Mucosa of rectum (tissue), 2 donors: ENCODE data around the gene NPR2.

Source experiments
- H3K27ac ChIP-seq, 2 donors: one replicate each; pipeline ENCODE4 v1.7.0; 2013; ENCODE audit warnings: inconsistent platforms in 2 of 2, low read depth in 2 of 2, low read length in 2 of 2
- H3K27me3 ChIP-seq, 2 donors: one replicate each; pipeline ENCODE4 v1.7.0; 2013; ENCODE audit warnings: low read length in 2 of 2; ENCODE audit not compliant: control insufficient read depth in 2 of 2, insufficient read depth in 2 of 2
- H3K36me3 ChIP-seq, 2 donors: one replicate each; pipeline ENCODE4 v1.7.0; 2013; ENCODE audit warnings: low read length in 2 of 2; ENCODE audit not compliant: control insufficient read depth in 2 of 2, insufficient read depth in 2 of 2
- H3K4me1 ChIP-seq, 2 donors: one replicate each; pipeline ENCODE4 v1.7.0; 2013; ENCODE audit warnings: low read length in 2 of 2, mild to moderate bottlenecking in 1 of 2; ENCODE audit not compliant: control insufficient read depth in 2 of 2, insufficient read depth in 2 of 2
- H3K4me3 ChIP-seq, 2 donors: one replicate each; pipeline ENCODE4 v1.7.0; 2013; ENCODE audit warnings: low read length in 2 of 2
- H3K9ac ChIP-seq, 2 donors: one replicate each; pipeline ENCODE4 v1.7.0; 2013; ENCODE audit warnings: low read length in 2 of 2, low read depth in 1 of 2, mild to moderate bottlenecking in 1 of 2
- H3K9me3 ChIP-seq, 2 donors: one replicate each; pipeline ENCODE4 v1.7.0; 2013; ENCODE audit warnings: low read length in 2 of 2; ENCODE audit not compliant: control insufficient read depth in 2 of 2
- donor health status: healthy.
- donor health status: Normal muscosa, but diverticular disease.

NPR2 gene

DNA sequence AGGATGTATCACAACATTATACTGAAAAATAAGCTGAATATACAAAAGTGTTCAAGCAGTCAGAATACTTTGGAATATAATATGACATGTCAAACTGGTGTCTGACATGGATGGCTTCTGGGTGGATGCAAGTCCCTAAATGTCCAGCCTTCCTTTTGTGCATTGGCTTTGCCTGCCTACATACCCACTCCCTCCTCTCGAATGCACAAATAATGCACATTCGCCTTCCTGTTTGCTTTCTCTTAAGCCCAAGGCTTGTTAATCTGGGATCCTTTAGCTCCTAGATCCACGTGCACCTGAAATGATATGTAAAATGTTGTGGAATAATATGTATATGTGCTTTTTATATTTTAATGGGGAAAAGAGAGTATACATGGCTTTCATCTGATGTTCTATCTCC, 12.9 kb upstream of the NPR2 start:
- H3K36me3 ChIP-seq = peaks cover 0 to 3% of the 10 kb centered on the region in 2 donors
- H3K9me3 ChIP-seq = no peaks in the 10 kb centered on the region
- no peak overlapping the region for H3K27ac ChIP-seq
- no peak overlapping the region for H3K4me3 ChIP-seq
- H3K9ac ChIP-seq = no peak overlapping the region
- no peaks in the 10 kb centered on the region for H3K27me3 ChIP-seq
- no peaks in the 10 kb centered on the region for H3K4me1 ChIP-seq

DNA sequence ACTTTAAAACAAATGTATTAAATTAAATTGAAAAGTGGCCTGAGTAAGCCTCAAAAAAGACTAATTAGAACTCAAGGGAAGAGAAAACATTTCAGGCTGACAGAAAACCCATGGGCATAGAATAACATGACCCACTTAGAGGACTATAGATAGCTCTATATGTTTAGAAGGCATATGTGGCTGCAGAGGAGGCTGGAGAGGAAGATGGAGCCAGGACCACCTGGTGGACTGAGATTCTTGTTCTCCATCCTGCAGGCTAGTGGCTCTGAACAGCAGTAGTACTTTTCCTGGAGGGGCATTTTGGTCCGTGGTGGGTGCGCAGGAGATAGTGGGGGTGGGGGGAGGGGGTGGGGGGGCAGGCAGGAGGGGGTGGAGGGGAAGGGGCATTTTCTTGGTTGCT, 10.3 kb upstream of the NPR2 start:
- no peak overlapping the region for H3K4me3 ChIP-seq
- no peaks in the 10 kb centered on the region for H3K4me1 ChIP-seq
- H3K9ac ChIP-seq = no peak overlapping the region
- no peaks in the 10 kb centered on the region for H3K27me3 ChIP-seq
- peaks cover 0 to 6% of the 10 kb centered on the region in 2 donors for H3K36me3 ChIP-seq
- H3K9me3 ChIP-seq = no peaks in the 10 kb centered on the region
- no peak overlapping the region for H3K27ac ChIP-seq

DNA sequence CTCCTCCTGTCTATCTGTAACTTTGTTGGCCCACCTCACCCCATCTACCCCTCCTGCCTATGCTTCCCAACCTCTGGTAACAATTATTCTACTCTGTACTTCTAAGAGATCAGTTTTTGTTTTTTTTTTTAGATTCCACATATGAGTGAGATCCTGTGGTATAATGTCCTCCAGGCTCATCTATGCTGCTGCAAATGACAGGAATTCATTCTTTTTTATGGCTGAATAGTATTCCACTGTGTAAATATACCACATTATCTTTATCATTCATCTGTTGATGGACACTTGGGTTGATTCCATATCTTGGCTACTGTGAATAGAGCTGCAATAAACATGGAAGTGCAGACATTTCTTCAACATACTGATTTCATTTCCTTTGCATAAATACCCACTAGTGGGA, 8.0 kb upstream of the NPR2 start:
- H3K4me3 ChIP-seq = no peak overlapping the region
- no peaks in the 10 kb centered on the region for H3K9me3 ChIP-seq
- H3K27ac ChIP-seq = no peak overlapping the region
- peaks cover 0 to 6% of the 10 kb centered on the region in 2 donors for H3K36me3 ChIP-seq
- no peak overlapping the region for H3K9ac ChIP-seq
- no peaks in the 10 kb centered on the region for H3K4me1 ChIP-seq
- no peaks in the 10 kb centered on the region for H3K27me3 ChIP-seq

DNA sequence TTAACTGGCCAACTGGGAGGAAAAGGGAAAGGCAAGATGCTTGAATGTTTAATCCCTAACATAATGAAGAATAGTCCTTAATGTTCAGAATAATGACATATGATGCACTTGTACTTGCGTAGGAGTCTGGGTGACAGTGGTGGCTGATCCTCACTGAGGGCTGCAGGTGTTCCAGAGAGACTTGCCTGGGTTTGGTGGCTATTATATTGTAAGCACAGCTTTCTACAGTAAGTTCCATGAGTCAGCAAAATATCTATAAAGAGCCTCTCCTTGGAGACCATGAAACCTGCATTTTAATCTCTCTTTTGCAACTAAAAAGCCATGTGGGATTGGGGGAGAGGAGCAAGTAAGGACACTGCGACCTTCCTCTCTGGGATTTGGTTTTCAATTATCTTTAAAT, 1.9 kb upstream of the NPR2 start:
- H3K27ac ChIP-seq = no peak overlapping the region
- no peaks in the 10 kb centered on the region for H3K9me3 ChIP-seq
- H3K27me3 ChIP-seq = no peaks in the 10 kb centered on the region
- peaks cover 3 to 7% of the 10 kb centered on the region in 2 donors for H3K36me3 ChIP-seq
- peaks cover 6 to 10% of the 10 kb centered on the region in 2 donors for H3K4me1 ChIP-seq
- no peak overlapping the region for H3K4me3 ChIP-seq
- no peak overlapping the region for H3K9ac ChIP-seq

DNA sequence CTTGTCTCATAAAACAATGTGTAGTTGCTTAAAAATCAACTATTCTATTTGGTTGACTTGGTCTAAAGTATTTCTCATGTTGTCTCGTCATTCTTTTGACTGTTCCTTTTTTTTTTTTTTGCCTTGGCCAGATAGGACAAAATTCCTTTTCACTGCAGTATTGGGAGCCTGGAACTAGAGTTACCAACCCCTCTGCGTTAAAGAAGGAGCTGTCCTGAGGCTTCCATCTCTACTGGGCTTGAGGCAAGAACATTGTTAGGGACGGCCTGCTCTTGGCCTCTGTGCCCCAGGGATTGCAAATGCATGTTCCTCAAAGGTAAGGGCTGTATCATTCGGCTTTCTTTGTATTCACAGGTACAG, 1.4 kb upstream of the NPR2 start:
- Histone ChIP-seq H3K27me3 (no peaks in the 10 kb centered on the region), H3K9me3 (no peaks in the 10 kb centered on the region), H3K4me1 (peaks cover 6 to 10% of the 10 kb centered on the region in 2 donors), H3K27ac (no peak overlapping the region), H3K4me3 (no peak overlapping the region), H3K9ac (no peak overlapping the region), H3K36me3 (peaks cover 3 to 7% of the 10 kb centered on the region in 2 donors)

DNA sequence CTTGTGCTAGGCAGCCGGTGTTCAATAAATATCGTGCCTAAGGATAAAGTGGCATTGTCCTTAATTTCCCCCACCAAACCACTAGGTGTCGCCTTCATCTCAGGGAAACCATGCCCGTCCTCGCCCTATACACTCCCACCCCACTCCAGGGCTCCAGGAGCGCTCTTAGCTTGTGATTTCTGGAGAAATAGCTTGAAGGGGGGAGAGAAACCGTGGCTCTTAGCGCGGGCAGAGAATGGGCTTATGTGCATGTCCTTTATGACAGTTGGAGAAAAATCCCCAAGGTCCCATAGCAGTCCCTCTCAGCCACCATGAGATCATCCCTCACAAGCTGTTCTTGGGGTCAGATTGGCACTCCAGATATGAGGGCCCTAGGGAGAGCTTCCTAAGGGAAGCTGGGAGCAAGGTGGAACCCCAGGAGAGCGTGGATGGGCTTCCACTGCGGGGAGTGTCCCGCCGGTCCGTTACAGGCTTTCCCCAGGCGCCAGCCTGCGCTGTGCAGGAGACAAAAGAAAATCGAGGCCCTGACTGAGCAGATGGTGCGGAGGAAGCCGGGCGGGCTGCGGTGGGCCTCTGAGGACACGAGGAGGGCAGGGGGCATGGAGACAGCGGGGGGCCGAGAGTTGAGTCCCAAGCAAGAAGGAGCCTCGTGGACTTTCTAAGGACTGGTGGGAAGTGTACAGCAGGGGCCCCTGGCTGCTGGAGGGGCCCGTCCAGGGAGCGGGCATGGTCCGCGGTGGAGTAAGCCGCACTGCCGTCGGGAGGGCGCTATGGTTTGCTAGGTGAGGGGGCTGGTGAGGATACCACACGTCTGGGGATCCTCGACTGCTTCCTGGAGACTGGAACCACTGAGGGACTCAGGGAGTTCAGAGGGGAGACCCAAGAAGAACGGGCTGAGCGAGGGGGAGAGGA, 750 bp upstream of the NPR2 start:
- Histone ChIP-seq H3K9me3 (no peaks in the 10 kb centered on the region), H3K9ac (no peak overlapping the region), H3K4me1 (peaks cover 6 to 10% of the 10 kb centered on the region in 2 donors), H3K27ac (peak overlapping the region in 1 of 2 donors; percentile 33), H3K27me3 (no peaks in the 10 kb centered on the region), H3K36me3 (peaks cover 3 to 4% of the 10 kb centered on the region in 2 donors), H3K4me3 (no peak overlapping the region)

DNA sequence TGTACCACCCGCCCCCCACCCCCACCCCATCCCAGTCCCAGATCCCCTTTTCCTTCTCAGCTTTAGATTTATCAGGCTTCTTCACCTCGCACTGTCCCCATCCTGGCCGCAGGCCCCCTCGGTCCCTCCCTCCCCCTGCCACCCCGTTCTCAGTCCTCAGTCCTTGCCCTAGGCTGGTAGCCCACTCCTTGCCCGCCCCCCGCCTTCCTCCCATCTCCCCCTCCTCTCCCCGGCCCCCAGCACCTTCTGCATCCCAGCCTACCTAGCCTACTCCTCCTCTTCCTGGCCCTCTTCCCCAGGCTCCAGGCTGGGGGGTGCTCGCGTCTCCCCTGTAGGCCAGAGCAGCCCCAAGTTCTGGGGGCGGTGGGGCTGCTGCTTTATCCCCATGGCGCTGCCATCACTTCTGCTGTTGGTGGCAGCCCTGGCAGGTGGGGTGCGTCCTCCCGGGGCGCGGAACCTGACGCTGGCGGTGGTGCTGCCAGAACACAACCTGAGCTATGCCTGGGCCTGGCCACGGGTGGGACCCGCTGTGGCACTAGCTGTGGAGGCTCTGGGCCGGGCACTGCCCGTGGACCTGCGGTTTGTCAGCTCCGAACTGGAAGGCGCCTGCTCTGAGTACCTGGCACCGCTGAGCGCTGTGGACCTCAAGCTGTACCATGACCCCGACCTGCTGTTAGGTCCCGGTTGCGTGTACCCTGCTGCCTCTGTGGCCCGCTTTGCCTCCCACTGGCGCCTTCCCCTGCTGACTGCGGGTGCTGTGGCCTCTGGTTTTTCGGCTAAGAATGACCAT, 828 bp downstream of the NPR2 start:
- Histone ChIP-seq H3K27ac (no peak overlapping the region), H3K9me3 (no peaks in the 10 kb centered on the region), H3K4me1 (peaks cover 6 to 10% of the 10 kb centered on the region in 2 donors), H3K4me3 (no peak overlapping the region), H3K27me3 (no peaks in the 10 kb centered on the region), H3K36me3 (peaks cover 3 to 4% of the 10 kb centered on the region in 2 donors), H3K9ac (no peak overlapping the region)

DNA sequence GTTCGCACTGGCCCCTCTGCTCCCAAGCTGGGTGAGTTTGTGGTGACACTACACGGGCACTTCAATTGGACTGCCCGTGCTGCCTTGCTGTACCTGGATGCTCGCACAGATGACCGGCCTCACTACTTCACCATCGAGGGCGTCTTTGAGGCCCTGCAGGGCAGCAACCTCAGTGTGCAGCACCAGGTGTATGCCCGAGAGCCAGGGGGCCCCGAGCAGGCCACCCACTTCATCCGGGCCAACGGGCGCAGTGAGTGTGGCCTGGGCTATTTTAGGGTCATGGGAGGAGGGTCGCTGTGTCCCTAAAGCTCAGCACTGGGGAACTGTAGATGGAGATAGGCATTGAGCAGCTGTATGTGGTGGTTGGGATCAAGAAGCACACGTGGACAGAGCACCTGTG, 1.4 kb downstream of the NPR2 start:
- peaks cover 6 to 10% of the 10 kb centered on the region in 2 donors for H3K4me1 ChIP-seq

DNA sequence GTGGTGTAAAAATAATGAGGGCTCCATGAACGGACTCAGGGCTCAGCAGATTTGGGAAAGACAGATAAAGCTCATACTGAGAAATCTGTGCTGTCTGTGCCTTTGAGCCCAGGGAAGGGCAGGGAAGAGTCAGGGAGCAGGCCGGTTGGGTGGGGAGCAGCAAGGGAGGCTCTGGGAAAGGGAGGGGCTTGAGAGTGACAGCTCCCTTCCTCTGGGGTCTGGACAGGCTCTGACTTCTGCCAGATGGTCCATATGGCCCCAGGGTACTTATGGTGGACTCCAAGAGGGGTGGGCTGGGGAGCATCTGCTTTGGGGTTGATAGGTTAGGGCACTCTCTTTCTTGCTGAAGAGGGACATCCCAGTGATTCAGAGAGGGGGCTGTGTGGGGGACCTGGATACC, 2.1 kb downstream of the NPR2 start:
- H3K27ac ChIP-seq = no peak overlapping the region
- H3K36me3 ChIP-seq = peaks cover 3 to 4% of the 10 kb centered on the region in 2 donors
- H3K4me1 ChIP-seq = peaks cover 6 to 10% of the 10 kb centered on the region in 2 donors
- H3K27me3 ChIP-seq = no peaks in the 10 kb centered on the region
- H3K9ac ChIP-seq = no peak overlapping the region
- no peaks in the 10 kb centered on the region for H3K9me3 ChIP-seq
- H3K4me3 ChIP-seq = no peak overlapping the region

More for the DNA sequence above, 1.4 kb downstream of the NPR2 start:
- Histone ChIP-seq H3K36me3 (peaks cover 3 to 4% of the 10 kb centered on the region in 2 donors), H3K27me3 (no peaks in the 10 kb centered on the region), H3K9me3 (no peaks in the 10 kb centered on the region), H3K4me3 (no peak overlapping the region), H3K27ac (no peak overlapping the region), H3K9ac (no peak overlapping the region)

DNA sequence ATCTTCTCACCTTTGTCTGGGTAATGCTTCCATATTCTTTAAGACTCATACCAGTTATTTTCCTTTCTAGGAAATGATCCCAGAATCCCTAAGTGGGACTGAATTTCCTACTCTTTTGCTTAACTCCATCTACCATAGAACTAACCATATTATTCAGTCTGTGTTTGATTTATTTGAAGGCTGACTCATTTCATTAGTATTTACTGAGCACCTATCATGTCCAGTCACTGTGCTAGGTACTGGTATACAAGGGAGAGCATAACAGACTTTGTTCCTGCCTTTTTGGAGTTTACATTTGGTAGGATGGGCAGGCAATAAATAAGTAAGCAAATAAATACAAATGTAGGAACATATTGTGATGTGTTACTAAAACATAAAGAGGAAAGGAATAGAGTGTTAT, 4.3 kb downstream of the NPR2 start:
- no peaks in the 10 kb centered on the region for H3K9me3 ChIP-seq
- H3K27ac ChIP-seq = no peak overlapping the region
- H3K36me3 ChIP-seq = peaks cover 8 to 11% of the 10 kb centered on the region in 2 donors
- no peak overlapping the region for H3K9ac ChIP-seq
- H3K4me3 ChIP-seq = no peak overlapping the region
- no peaks in the 10 kb centered on the region for H3K27me3 ChIP-seq
- H3K4me1 ChIP-seq = peaks cover 1 to 6% of the 10 kb centered on the region in 2 donors
